Measurements from ENCODE around the gene CTBP2.

The CTBP2 gene

DNA sequence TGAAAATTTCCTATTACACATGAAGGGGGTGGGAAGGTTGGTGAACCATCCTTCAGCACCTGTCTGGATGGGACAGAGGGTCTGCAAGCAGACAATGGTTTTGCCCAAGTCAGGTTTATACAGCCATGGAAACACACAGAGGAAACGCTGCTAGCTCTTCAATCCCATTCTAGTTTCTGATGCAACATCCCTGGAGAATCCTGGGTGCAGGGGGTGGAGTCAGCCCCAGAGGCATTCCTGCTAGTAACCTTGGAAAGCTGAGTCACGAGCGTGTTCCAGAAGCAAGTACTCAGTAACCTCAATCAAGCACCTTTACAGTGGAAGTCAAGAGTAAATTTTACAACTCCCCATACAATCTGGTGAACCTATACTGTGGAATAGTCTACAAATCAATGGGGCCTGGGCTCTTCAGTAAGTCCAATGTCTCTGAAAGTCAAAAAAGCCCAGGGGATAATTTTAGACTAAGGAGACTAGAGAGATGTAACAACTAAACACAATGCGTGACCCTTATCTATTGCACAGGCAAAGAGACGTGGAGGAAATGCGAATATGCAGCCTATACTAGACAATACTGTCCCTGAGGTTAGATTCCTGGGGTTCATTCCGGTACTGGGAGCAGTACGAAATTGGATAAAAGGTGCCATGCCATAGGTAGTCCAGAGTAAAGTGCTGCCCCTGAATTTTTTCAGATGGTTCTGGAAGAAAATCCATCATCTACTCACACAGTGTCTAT lies 123.1 kb downstream of the CTBP2 start:
- Histone ChIP-seq H3K4ac (ENCODE audit: low read length) (no peak overlapping the region), H3K4me3 (ENCODE audit: low read length in 2 of 2) (no peak overlapping the region), H2AK5ac (ENCODE audit: low read depth, low read length) (no peak overlapping the region), H3K4me2 (ENCODE audit: insufficient read depth, low read length, poor library complexity, severe bottlenecking) (no peak overlapping the region), H2BK12ac (ENCODE audit: low read length) (no peak overlapping the region), H3K14ac (ENCODE audit: low read length) (no peak overlapping the region), H3K9me3 (replicated peaks in 1 of 2; ENCODE audit: control insufficient read depth in 2 of 2, insufficient read depth in 1 of 2, low read depth in 1 of 2, low read length in 2 of 2) (no peaks in the 10 kb centered on the region), H3K18ac (ENCODE audit: low read length) (no peak overlapping the region), H3K23ac (ENCODE audit: low read depth, low read length, poor library complexity) (no peak overlapping the region), H2BK15ac (ENCODE audit: low read length) (no peak overlapping the region), H2BK5ac (ENCODE audit: low read length) (no peak overlapping the region), H3K79me1 (ENCODE audit: low read depth, low read length) (peaks cover 15% of the 10 kb centered on the region), H3K36me3 (replicated peaks in 1 of 2; ENCODE audit: control insufficient read depth in 2 of 2, insufficient read depth in 2 of 2, low read length in 2 of 2) (peaks cover 4 to 67% of the 10 kb centered on the region in 2 donors), H3K4me1 (ENCODE audit: control insufficient read depth in 2 of 2, insufficient read depth in 1 of 2, low read depth in 1 of 2, low read length in 2 of 2) (peaks cover 7 to 17% of the 10 kb centered on the region in 2 donors), H4K91ac (ENCODE audit: low read depth, low read length, poor library complexity) (no peak overlapping the region), H4K8ac (ENCODE audit: low read depth, low read length) (no peak overlapping the region), H3K27me3 (ENCODE audit: control insufficient read depth in 3 of 3, insufficient read depth in 3 of 3, low read depth in 1 of 3, low read length in 3 of 3) (no peaks in the 10 kb centered on the region), H3K27ac (replicated peaks; ENCODE audit: low read length) (no peak overlapping the region), H3K9ac (ENCODE audit: low read depth, low read length, poor library complexity) (no peak overlapping the region), H2AFZ (ENCODE audit: low read length) (no peak overlapping the region), H2BK120ac (ENCODE audit: low read depth, low read length) (no peak overlapping the region)
- no CpG with 5 or more reads among the region's 8 CpGs for WGBS, 2 donors (ENCODE audit: extremely low coverage in 2 of 2, insufficient read length in 2 of 2, insufficient replicate concordance in 1 of 2)
- DNase-seq (ENCODE audit: low spot score): no peak

DNA sequence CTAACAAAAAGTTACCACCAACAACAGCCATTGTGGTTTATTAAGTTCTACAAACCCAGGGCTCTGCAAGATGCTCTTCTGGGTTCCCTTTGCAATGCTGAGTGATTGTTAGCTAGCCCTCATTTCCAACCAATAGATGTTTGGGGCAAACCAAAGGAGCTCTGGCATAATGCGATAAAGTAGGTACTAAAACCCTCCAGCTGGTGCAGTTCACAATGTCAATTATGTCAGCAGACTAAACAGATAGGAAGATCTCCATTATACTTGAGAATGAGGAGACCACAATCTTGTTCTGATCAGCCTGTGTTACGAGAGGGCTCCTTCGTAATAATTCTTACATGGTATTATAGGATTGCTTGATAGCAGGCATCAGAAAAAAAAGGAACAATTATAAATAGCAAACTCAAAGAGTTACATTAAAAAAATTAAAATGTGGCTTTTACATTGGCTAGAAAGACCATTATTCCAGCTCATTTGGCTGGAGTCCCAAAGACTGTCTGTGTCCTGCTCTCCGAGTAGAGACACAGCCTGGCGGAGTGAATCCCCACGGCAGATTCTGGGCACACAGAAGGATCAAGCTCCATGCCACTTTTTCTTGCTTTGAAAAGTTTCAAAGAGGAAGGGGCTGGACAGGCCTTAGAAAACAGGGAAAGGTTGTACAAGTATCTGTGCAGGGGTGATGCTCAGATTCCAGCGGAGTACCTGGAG lies 124.6 kb downstream of the CTBP2 start:
- Histone ChIP-seq H3K27ac (replicated peaks; ENCODE audit: low read length) (no peak overlapping the region), H3K9me3 (replicated peaks in 1 of 2; ENCODE audit: control insufficient read depth in 2 of 2, insufficient read depth in 1 of 2, low read depth in 1 of 2, low read length in 2 of 2) (no peaks in the 10 kb centered on the region), H2BK15ac (ENCODE audit: low read length) (no peak overlapping the region), H4K8ac (ENCODE audit: low read depth, low read length) (no peak overlapping the region), H2BK5ac (ENCODE audit: low read length) (no peak overlapping the region), H3K23ac (ENCODE audit: low read depth, low read length, poor library complexity) (no peak overlapping the region), H3K36me3 (replicated peaks in 1 of 2; ENCODE audit: control insufficient read depth in 2 of 2, insufficient read depth in 2 of 2, low read length in 2 of 2) (peaks cover 4 to 71% of the 10 kb centered on the region in 2 donors), H3K4me1 (ENCODE audit: control insufficient read depth in 2 of 2, insufficient read depth in 1 of 2, low read depth in 1 of 2, low read length in 2 of 2) (peaks cover 7 to 13% of the 10 kb centered on the region in 2 donors), H3K4me3 (ENCODE audit: low read length in 2 of 2) (no peak overlapping the region), H3K4me2 (ENCODE audit: insufficient read depth, low read length, poor library complexity, severe bottlenecking) (no peak overlapping the region), H3K18ac (ENCODE audit: low read length) (no peak overlapping the region), H2AFZ (ENCODE audit: low read length) (no peak overlapping the region), H3K79me1 (ENCODE audit: low read depth, low read length) (peaks cover 18% of the 10 kb centered on the region), H3K4ac (ENCODE audit: low read length) (no peak overlapping the region), H3K9ac (ENCODE audit: low read depth, low read length, poor library complexity) (no peak overlapping the region), H2BK120ac (ENCODE audit: low read depth, low read length) (no peak overlapping the region), H2AK5ac (ENCODE audit: low read depth, low read length) (no peak overlapping the region), H4K91ac (ENCODE audit: low read depth, low read length, poor library complexity) (no peak overlapping the region), H3K14ac (ENCODE audit: low read length) (no peak overlapping the region), H3K27me3 (ENCODE audit: control insufficient read depth in 3 of 3, insufficient read depth in 3 of 3, low read depth in 1 of 3, low read length in 3 of 3) (no peaks in the 10 kb centered on the region), H2BK12ac (ENCODE audit: low read length) (no peak overlapping the region)
- DNase-seq (ENCODE audit: low spot score): no peak
- no CpG with 5 or more reads among the region's 7 CpGs for WGBS, 2 donors (ENCODE audit: extremely low coverage in 2 of 2, insufficient read length in 2 of 2, insufficient replicate concordance in 1 of 2)

DNA sequence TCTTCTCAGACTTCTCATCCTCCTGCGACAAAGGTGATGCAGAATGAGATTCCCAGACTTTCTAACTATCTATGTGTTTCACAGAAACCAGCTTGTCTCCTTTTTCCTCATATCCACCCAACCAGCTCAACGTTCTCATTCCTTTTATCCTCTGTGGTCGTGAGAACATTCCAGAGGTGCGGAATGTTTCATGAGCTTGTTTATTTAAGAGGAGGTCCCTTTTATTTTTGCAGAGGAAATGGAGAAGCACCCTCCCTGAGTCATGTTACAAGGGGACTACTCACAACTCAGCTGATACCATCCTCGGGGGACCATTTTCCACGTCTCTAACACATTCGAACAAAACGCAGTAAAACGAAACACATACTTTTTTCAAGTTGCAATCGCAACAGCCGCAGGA lies 125.2 kb downstream of the CTBP2 start:
- no peak for DNase-seq (ENCODE audit: low spot score)
- H3K18ac ChIP-seq (ENCODE audit: low read length): no peak overlapping the region
- H2BK12ac ChIP-seq (ENCODE audit: low read length): no peak overlapping the region
- H3K27ac ChIP-seq (replicated peaks; ENCODE audit: low read length): no peak overlapping the region
- no peak overlapping the region for H3K23ac ChIP-seq (ENCODE audit: low read depth, low read length, poor library complexity)
- H2BK120ac ChIP-seq (ENCODE audit: low read depth, low read length): no peak overlapping the region
- no peak overlapping the region for H3K9ac ChIP-seq (ENCODE audit: low read depth, low read length, poor library complexity)
- no peak overlapping the region for H2AFZ ChIP-seq (ENCODE audit: low read length)
- no peak overlapping the region for H2AK5ac ChIP-seq (ENCODE audit: low read depth, low read length)
- H3K4me2 ChIP-seq (ENCODE audit: insufficient read depth, low read length, poor library complexity, severe bottlenecking): no peak overlapping the region
- H4K8ac ChIP-seq (ENCODE audit: low read depth, low read length): no peak overlapping the region
- no peak overlapping the region for H3K14ac ChIP-seq (ENCODE audit: low read length)
- no peaks in the 10 kb centered on the region for H3K9me3 ChIP-seq (replicated peaks in 1 of 2; ENCODE audit: control insufficient read depth in 2 of 2, insufficient read depth in 1 of 2, low read depth in 1 of 2, low read length in 2 of 2)
- H3K79me1 ChIP-seq (ENCODE audit: low read depth, low read length): peaks cover 16% of the 10 kb centered on the region
- H4K91ac ChIP-seq (ENCODE audit: low read depth, low read length, poor library complexity): no peak overlapping the region
- H3K36me3 ChIP-seq (replicated peaks in 1 of 2; ENCODE audit: control insufficient read depth in 2 of 2, insufficient read depth in 2 of 2, low read length in 2 of 2): peaks cover 6 to 76% of the 10 kb centered on the region in 2 donors
- H2BK5ac ChIP-seq (ENCODE audit: low read length): no peak overlapping the region
- no CpG with 5 or more reads among the region's 11 CpGs for WGBS, 2 donors (ENCODE audit: extremely low coverage in 2 of 2, insufficient read length in 2 of 2, insufficient replicate concordance in 1 of 2)
- no peak overlapping the region for H3K4me3 ChIP-seq (ENCODE audit: low read length in 2 of 2)
- no peak overlapping the region for H2BK15ac ChIP-seq (ENCODE audit: low read length)
- H3K4me1 ChIP-seq (ENCODE audit: control insufficient read depth in 2 of 2, insufficient read depth in 1 of 2, low read depth in 1 of 2, low read length in 2 of 2): peaks cover 7 to 13% of the 10 kb centered on the region in 2 donors
- no peaks in the 10 kb centered on the region for H3K27me3 ChIP-seq (ENCODE audit: control insufficient read depth in 3 of 3, insufficient read depth in 3 of 3, low read depth in 1 of 3, low read length in 3 of 3)
- H3K4ac ChIP-seq (ENCODE audit: low read length): no peak overlapping the region

DNA sequence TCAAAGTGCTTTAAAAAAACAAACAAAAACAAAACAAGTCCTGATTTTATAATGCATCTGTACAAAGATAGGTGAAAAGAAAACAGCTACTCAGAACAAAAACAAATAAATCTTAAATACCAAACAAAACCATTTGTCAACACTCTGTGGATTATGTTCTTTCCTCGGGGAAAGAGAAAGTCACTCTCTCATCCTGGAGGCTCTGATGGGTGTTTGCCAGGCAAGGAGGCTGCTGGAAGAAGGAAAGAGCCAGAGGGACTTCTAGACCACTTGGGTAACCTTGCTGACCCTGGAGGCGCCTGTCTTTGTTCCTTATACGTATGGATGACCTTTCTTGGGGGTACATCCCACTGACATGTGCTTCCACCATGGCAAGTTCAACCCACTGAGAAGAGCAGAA lies 125.7 kb downstream of the CTBP2 start:
- H3K27me3 ChIP-seq (ENCODE audit: control insufficient read depth in 3 of 3, insufficient read depth in 3 of 3, low read depth in 1 of 3, low read length in 3 of 3): no peaks in the 10 kb centered on the region
- no peak overlapping the region for H3K4me3 ChIP-seq (ENCODE audit: low read length in 2 of 2)
- no peak overlapping the region for H2BK12ac ChIP-seq (ENCODE audit: low read length)
- no peak overlapping the region for H2BK15ac ChIP-seq (ENCODE audit: low read length)
- H2AK5ac ChIP-seq (ENCODE audit: low read depth, low read length): no peak overlapping the region
- H3K18ac ChIP-seq (ENCODE audit: low read length): no peak overlapping the region
- whole genome bisulfite sequencing, 2 donors (ENCODE audit: extremely low coverage in 2 of 2, insufficient read length in 2 of 2, insufficient replicate concordance in 1 of 2): no CpG with 5 or more reads among the region's 3 CpGs
- H4K91ac ChIP-seq (ENCODE audit: low read depth, low read length, poor library complexity): no peak overlapping the region
- no peak overlapping the region for H3K14ac ChIP-seq (ENCODE audit: low read length)
- peaks cover 6 to 11% of the 10 kb centered on the region in 2 donors for H3K4me1 ChIP-seq (ENCODE audit: control insufficient read depth in 2 of 2, insufficient read depth in 1 of 2, low read depth in 1 of 2, low read length in 2 of 2)
- H3K4me2 ChIP-seq (ENCODE audit: insufficient read depth, low read length, poor library complexity, severe bottlenecking): no peak overlapping the region
- no peaks in the 10 kb centered on the region for H3K9me3 ChIP-seq (replicated peaks in 1 of 2; ENCODE audit: control insufficient read depth in 2 of 2, insufficient read depth in 1 of 2, low read depth in 1 of 2, low read length in 2 of 2)
- H2AFZ ChIP-seq (ENCODE audit: low read length): no peak overlapping the region
- no peak overlapping the region for H2BK120ac ChIP-seq (ENCODE audit: low read depth, low read length)
- H3K23ac ChIP-seq (ENCODE audit: low read depth, low read length, poor library complexity): no peak overlapping the region
- no peak for DNase-seq (ENCODE audit: low spot score)
- H3K27ac ChIP-seq (replicated peaks; ENCODE audit: low read length): no peak overlapping the region
- H3K36me3 ChIP-seq (replicated peaks in 1 of 2; ENCODE audit: control insufficient read depth in 2 of 2, insufficient read depth in 2 of 2, low read length in 2 of 2): peaks cover 6 to 79% of the 10 kb centered on the region in 2 donors
- H3K4ac ChIP-seq (ENCODE audit: low read length): no peak overlapping the region
- no peak overlapping the region for H2BK5ac ChIP-seq (ENCODE audit: low read length)
- no peak overlapping the region for H3K9ac ChIP-seq (ENCODE audit: low read depth, low read length, poor library complexity)
- peaks cover 14% of the 10 kb centered on the region for H3K79me1 ChIP-seq (ENCODE audit: low read depth, low read length)
- H4K8ac ChIP-seq (ENCODE audit: low read depth, low read length): no peak overlapping the region
